Ishikawa (cell line): ENCODE data around the gene DUSP22.

Source experiments
- CEBPB ChIP-seq: IDR thresholded peaks from 2 replicates; pipeline ENCODE4 v1.6.1; 2012
- CREB1 ChIP-seq: IDR thresholded peaks from 2 replicates; pipeline ENCODE4 v1.6.1; 2012; ENCODE audit warnings: low read depth
- EGR1 ChIP-seq: IDR thresholded peaks from 2 replicates; pipeline ENCODE4 v1.6.1; 2012
- EP300 ChIP-seq: IDR thresholded peaks from 2 replicates; pipeline ENCODE4 v1.6.1; 2012; ENCODE audit warnings: borderline replicate concordance
- FOXM1 ChIP-seq: IDR thresholded peaks from 2 replicates; pipeline ENCODE4 v1.6.1; 2012; ENCODE audit warnings: low read depth, borderline replicate concordance
- MAX ChIP-seq: IDR thresholded peaks from 2 replicates; pipeline ENCODE4 v1.6.1; 2012
- NFIC ChIP-seq: IDR thresholded peaks from 2 replicates; pipeline ENCODE4 v1.6.1; 2012
- RAD21 ChIP-seq: IDR thresholded peaks from 2 replicates; pipeline ENCODE4 v1.6.1; 2012; ENCODE audit warnings: low read depth
- REST ChIP-seq: IDR thresholded peaks from 2 replicates; pipeline ENCODE4 v1.6.1; 2012; ENCODE audit warnings: low read depth, mild to moderate bottlenecking
- TAF1 ChIP-seq: IDR thresholded peaks from 2 replicates; pipeline ENCODE4 v1.6.1; 2012; ENCODE audit warnings: low read depth, mild to moderate bottlenecking
- TCF12 ChIP-seq: IDR thresholded peaks from 2 replicates; pipeline ENCODE4 v1.6.1; 2012; ENCODE audit warnings: low read depth
- TEAD4 ChIP-seq: IDR thresholded peaks from 2 replicates; pipeline ENCODE4 v1.6.1; 2012
- USF1 ChIP-seq: IDR thresholded peaks from 2 replicates; pipeline ENCODE4 v1.6.1; 2012
- YY1 ChIP-seq: IDR thresholded peaks from 2 replicates; pipeline ENCODE4 v1.6.1; 2012; ENCODE audit warnings: low read depth
- ZBTB7A ChIP-seq: IDR thresholded peaks from 2 replicates; pipeline ENCODE4 v1.6.1; 2012; ENCODE audit warnings: low read depth

The DUSP22 gene

GRCh38 chr6:385614-386013 is 93.3 kb downstream of the DUSP22 start:
- TF ChIP-seq TCF12 (no peak), RAD21 (no peak), CREB1 (no peak), EP300 (no peak), REST (no peak), ZBTB7A (no peak), CEBPB (no peak), NFIC (no peak), YY1 (no peak), EGR1 (no peak), TEAD4 (no peak), USF1 (no peak), TAF1 (no peak), MAX (no peak), FOXM1 (no peak)

GRCh38 chr6:386688-387266 is 94.5 kb downstream of the DUSP22 start:
- TF ChIP-seq CEBPB (no peak), RAD21 (no peak), ZBTB7A (no peak), FOXM1 (no peak), NFIC (no peak), TCF12 (no peak), USF1 (no peak), REST (no peak), YY1 (no peak), EGR1 (no peak), CREB1 (no peak), TEAD4 (no peak), MAX (no peak), TAF1 (no peak), EP300 (no peak)

GRCh38 chr6:387293-387741 is 95.0 kb downstream of the DUSP22 start:
- no peak for TF ChIP-seq EP300
- no peak for TF ChIP-seq FOXM1
- TF ChIP-seq NFIC, result no peak
- no peak for TF ChIP-seq TCF12
- TF ChIP-seq TEAD4, result no peak
- no peak for TF ChIP-seq TAF1

GRCh38 chr6:388202-388903 is 96.1 kb downstream of the DUSP22 start:
- TF ChIP-seq CREB1 (no peak), TAF1 (no peak), TEAD4 (no peak), EGR1 (no peak), EP300 (no peak), CEBPB (no peak), ZBTB7A (no peak)

- TF ChIP-seq REST (no peak), EGR1 (no peak), EP300 (no peak), USF1 (no peak), TCF12 (no peak), FOXM1 (no peak), NFIC (no peak), MAX (no peak)
Observed at GRCh38 chr6:389143-389542, 96.9 kb downstream of the DUSP22 start.
